Measurements from ENCODE around the gene RNU6-8. TPM values are rescaled to one million over a fixed set of nuclear protein-coding genes. Genes with fewer than 3 reads are reported as not detected.

The RNU6-8 gene
- total and polyA plus RNA-seq, 5 donors: not detected

Other genes with a start within 250 kb of the RNU6-8 start
- 100 to 1,000 TPM; 216 to 255 (median 240) TPM for gene ARHGAP5, start 126.0 kb downstream of the RNU6-8 start, total RNA-seq
- gene ARHGAP5, start 126.0 kb downstream of the RNU6-8 start, polyA plus RNA-seq: 28.0 TPM
- not detected for gene RNU6-7, start 1.2 kb downstream of the RNU6-8 start, total RNA-seq
- gene RNU6-7, start 1.2 kb downstream of the RNU6-8 start, polyA plus RNA-seq: not detected
- 100 to 1,000 TPM in 3 of 4 donors, 10 to 100 TPM in 1; 83.7 to 138 (median 119) TPM for gene AKAP6, start 126.0 kb upstream of the RNU6-8 start, total RNA-seq
- gene AKAP6, start 126.0 kb upstream of the RNU6-8 start, polyA plus RNA-seq: 15.8 TPM

Measured in right cardiac atrium (tissue), 5 donors.